A673 (cell line): ENCODE data around the gene CAPN10.

Source experiments
- CTCF ChIP-seq: fragments of 300-800, 200-600 bp; sonication (generic); conservative IDR thresholded peaks from 2 replicates; pipeline ENCODE4 v1.5.1; 2017; ENCODE audit warnings: low read depth, mild to moderate bottlenecking, antibody characterized with exemption, low read length, moderate library complexity, mixed read lengths
- EZH2 ChIP-seq: fragments of 200-600 bp; sonication (generic); IDR thresholded peaks from 2 replicates; pipeline ENCODE4 v1.6.1; 2017; ENCODE audit warnings: borderline replicate concordance, low read depth, mild to moderate bottlenecking, mixed read lengths, antibody characterized with exemption, low read length; ENCODE audit not compliant: poor library complexity, severe bottlenecking

- TF ChIP-seq CTCF (no peak), EZH2 (no peak)
Observed at GRCh38 chr2:240593703-240594451, 7.3 kb downstream of the CAPN10 start.
